ENCODE results near the gene ZNF415. TPM values are rescaled to one million over a fixed set of nuclear protein-coding genes. Genes with fewer than 3 reads are reported as not detected.

The ZNF415 gene
- polyA plus RNA-seq, 2 of the 4 experiments (the other 2 are of a cell fraction): not detected

GRCh38 chr19:53161123-53161522 lies 28.4 kb upstream of the ZNF415 start:
- H3K4me3 ChIP-seq: no peak overlapping the region
- peaks cover 71% of the 10 kb centered on the region for H3K9me3 ChIP-seq
- FAIRE-seq (no peak), DNase-seq (ENCODE audit: low read depth in 1 of 2, low spot score in 1 of 2) (no peak), ATAC-seq (no peak)
- TF ChIP-seq MAZ (IDR thresholded peaks at IDR 0.05; ENCODE audit: borderline replicate concordance, low read depth, low read length) (no peak), CTCF (IDR thresholded peaks at IDR 0.05) (no peak), JUN (IDR thresholded peaks at IDR 0.05) (no peak), SMC3 (IDR thresholded peaks at IDR 0.05) (no peak), ATOH8 (CRISPR knock-in tag; IDR thresholded peaks at IDR 0.05; ENCODE audit: low read depth) (no peak), POLR2AphosphoS2 (conservative IDR thresholded peaks at IDR 0.05; ENCODE audit: low read length) (no peak)
- H3K4me2 ChIP-seq: no peak overlapping the region
- POLR2A ChIA-PET: no interaction called here
- whole genome bisulfite sequencing (ENCODE audit: missing lambda C conversion rate): 2% methylated on average over 3 of the region's 3 CpGs
- H3K27ac ChIP-seq: no peak overlapping the region
- CTCF ChIA-PET: no interaction called here
- no peaks in the 10 kb centered on the region for H3K4me1 ChIP-seq

GRCh38 chr19:53160350-53160749 lies 27.6 kb upstream of the ZNF415 start:
- ChIA-PET POLR2A (no interaction called here), CTCF (no interaction called here)
- Histone ChIP-seq H3K9me3 (peaks cover 67% of the 10 kb centered on the region), H3K4me1 (no peaks in the 10 kb centered on the region), H3K4me2 (no peak overlapping the region), H3K4me3 (no peak overlapping the region), H3K27ac (no peak overlapping the region)
- WGBS (ENCODE audit: missing lambda C conversion rate): 20% methylated on average over 3 of the region's 3 CpGs
- ATAC-seq: no peak
- TF ChIP-seq POLR2AphosphoS2 (conservative IDR thresholded peaks at IDR 0.05; ENCODE audit: low read length): no peak
- TF ChIP-seq RAD21 (conservative IDR thresholded peaks at IDR 0.05 in 1 of 2, IDR thresholded peaks at IDR 0.05 in 1 of 2): no peak
- no peak for TF ChIP-seq PHF8 (IDR thresholded peaks at IDR 0.05; ENCODE audit: borderline replicate concordance, low read depth)
- no peak for TF ChIP-seq ZC3H11A (IDR thresholded peaks at IDR 0.05)
- no peak for TF ChIP-seq ZFP36 (IDR thresholded peaks at IDR 0.05; ENCODE audit: borderline replicate concordance, partially characterized antibody)
- TF ChIP-seq RNF2 (IDR thresholded peaks at IDR 0.05; ENCODE audit: borderline replicate concordance, low read depth): no peak
- no peak for TF ChIP-seq KDM1A (IDR thresholded peaks at IDR 0.05; ENCODE audit: low read depth)
- no peak for TF ChIP-seq MAX (IDR thresholded peaks at IDR 0.05)
- no peak for TF ChIP-seq PBX3 (IDR thresholded peaks at IDR 0.05)
- TF ChIP-seq SMC3 (IDR thresholded peaks at IDR 0.05): no peak
- TF ChIP-seq RFX5 (IDR thresholded peaks at IDR 0.05): no peak
- TF ChIP-seq CTCF (IDR thresholded peaks at IDR 0.05): no peak
- no peak for TF ChIP-seq CEBPB (IDR thresholded peaks at IDR 0.05)
- TF ChIP-seq KDM5A (IDR thresholded peaks at IDR 0.05): no peak
- TF ChIP-seq USF2 (IDR thresholded peaks at IDR 0.05): no peak
- no peak for DNase-seq (ENCODE audit: low read depth in 1 of 2, low spot score in 1 of 2)
- FAIRE-seq: no peak
